ENCODE measurements around the gene ATXN1.

Gene ATXN1

GRCh38 chr6:16697437-16698161 lies 63.7 kb downstream of the ATXN1 start:
- Mint-ChIP-seq H3K27me3 (no peaks in the 10 kb centered on the region), H3K9me3 (peaks cover 0 to 4% of the 10 kb centered on the region in 2 donors), H3K27ac (peak overlapping the region in 1 of 2 donors; percentile 23), H3K4me1 (peaks cover 87% of the 10 kb centered on the region), H3K4me3 (peak overlapping the region; percentile 78 to 87)
- ATAC-seq (no peak), DNase-seq (no peak)

- Mint-ChIP-seq H3K4me1 (peaks cover 93% of the 10 kb centered on the region), H3K27me3 (no peaks in the 10 kb centered on the region), H3K9me3 (peaks cover 0 to 4% of the 10 kb centered on the region in 2 donors), H3K4me3 (no peak overlapping the region), H3K27ac (no peak overlapping the region)
- no peak for ATAC-seq
- no peak for DNase-seq
Observed at GRCh38 chr6:16696496-16696895, 64.8 kb downstream of the ATXN1 start.

GRCh38 chr6:16694781-16695578 lies 66.3 kb downstream of the ATXN1 start:
- peak; percentile 40 to 71 for DNase-seq
- Mint-ChIP-seq H3K4me1 (peaks cover 93% of the 10 kb centered on the region), H3K9me3 (peaks cover 0 to 4% of the 10 kb centered on the region in 2 donors), H3K27me3 (no peaks in the 10 kb centered on the region), H3K4me3 (peak overlapping the region; percentile 31 to 42), H3K27ac (peak overlapping the region; percentile 69 to 82)
- ATAC-seq: peak; percentile 86

- peaks cover 97% of the 10 kb centered on the region for H3K4me1 Mint-ChIP-seq
- no peak for DNase-seq
- ATAC-seq: no peak
Observed at GRCh38 chr6:16691324-16691723, 69.9 kb downstream of the ATXN1 start.

GRCh38 chr6:16690608-16691142 lies 70.6 kb downstream of the ATXN1 start:
- H3K4me1 Mint-ChIP-seq: peaks cover 96% of the 10 kb centered on the region
- H3K27me3 Mint-ChIP-seq: no peaks in the 10 kb centered on the region
- H3K27ac Mint-ChIP-seq: peak overlapping the region; percentile 93 to 99
- peak overlapping the region; percentile 66 to 81 for H3K4me3 Mint-ChIP-seq
- peak; percentile 88 for ATAC-seq
- DNase-seq: peak; percentile 44 to 79
- peaks cover 0 to 4% of the 10 kb centered on the region in 2 donors for H3K9me3 Mint-ChIP-seq

More at GRCh38 chr6:16691324-16691723, 69.9 kb downstream of the ATXN1 start:
- Mint-ChIP-seq H3K27ac (peak overlapping the region; percentile 90 to 93), H3K4me3 (peak overlapping the region; percentile 66 to 81), H3K27me3 (no peaks in the 10 kb centered on the region), H3K9me3 (peaks cover 0 to 4% of the 10 kb centered on the region in 2 donors)

- Mint-ChIP-seq H3K27me3 (no peaks in the 10 kb centered on the region), H3K27ac (peak overlapping the region; percentile 93 to 99), H3K9me3 (peaks cover 0 to 4% of the 10 kb centered on the region in 2 donors), H3K4me1 (peaks cover 93% of the 10 kb centered on the region), H3K4me3 (peak overlapping the region; percentile 66 to 81)
- ATAC-seq: peak; percentile 13
- no peak for DNase-seq
Observed at GRCh38 chr6:16689788-16690607, 71.3 kb downstream of the ATXN1 start.

- Mint-ChIP-seq H3K4me3 (peak overlapping the region in 1 of 2 donors; percentile 32), H3K9me3 (no peaks in the 10 kb centered on the region), H3K27me3 (no peaks in the 10 kb centered on the region), H3K4me1 (peaks cover 93% of the 10 kb centered on the region), H3K27ac (peak overlapping the region in 1 of 2 donors; percentile 27)
- ATAC-seq (no peak), DNase-seq (no peak)
Observed at GRCh38 chr6:16688984-16689636, 72.2 kb downstream of the ATXN1 start.

GRCh38 chr6:16688436-16688835 lies 72.8 kb downstream of the ATXN1 start:
- H3K27me3 Mint-ChIP-seq: no peaks in the 10 kb centered on the region
- no peak overlapping the region for H3K4me3 Mint-ChIP-seq
- ATAC-seq (no peak), DNase-seq (no peak)
- H3K9me3 Mint-ChIP-seq: no peaks in the 10 kb centered on the region
- peaks cover 93% of the 10 kb centered on the region for H3K4me1 Mint-ChIP-seq
- no peak overlapping the region for H3K27ac Mint-ChIP-seq

GRCh38 chr6:16687045-16687444 lies 74.2 kb downstream of the ATXN1 start:
- ATAC-seq (no peak), DNase-seq (no peak)
- peak overlapping the region; percentile 3 to 38 for H3K27ac Mint-ChIP-seq
- H3K27me3 Mint-ChIP-seq: no peaks in the 10 kb centered on the region
- H3K9me3 Mint-ChIP-seq: no peaks in the 10 kb centered on the region
- peak overlapping the region; percentile 48 to 66 for H3K4me3 Mint-ChIP-seq
- H3K4me1 Mint-ChIP-seq: peaks cover 92% of the 10 kb centered on the region

- peak; percentile 77 to 90 for DNase-seq
- Mint-ChIP-seq H3K4me3 (peak overlapping the region; percentile 53 to 59), H3K4me1 (peaks cover 88% of the 10 kb centered on the region)
Observed at GRCh38 chr6:16684896-16685554, 76.2 kb downstream of the ATXN1 start.

GRCh38 chr6:16684195-16684689 lies 77.0 kb downstream of the ATXN1 start:
- no peaks in the 10 kb centered on the region for H3K9me3 Mint-ChIP-seq
- ATAC-seq: no peak
- peak overlapping the region; percentile 38 to 54 for H3K4me3 Mint-ChIP-seq
- no peak for DNase-seq
- peak overlapping the region; percentile 95 for H3K27ac Mint-ChIP-seq
- H3K27me3 Mint-ChIP-seq: no peaks in the 10 kb centered on the region
- peaks cover 84% of the 10 kb centered on the region for H3K4me1 Mint-ChIP-seq

More at GRCh38 chr6:16684896-16685554, 76.2 kb downstream of the ATXN1 start:
- no peaks in the 10 kb centered on the region for H3K27me3 Mint-ChIP-seq
- no peaks in the 10 kb centered on the region for H3K9me3 Mint-ChIP-seq
- peak overlapping the region; percentile 90 to 95 for H3K27ac Mint-ChIP-seq
- ATAC-seq: peak; percentile 92

- peak; percentile 65 for ATAC-seq
- DNase-seq: peak in 1 of 2 donors; percentile 47
- peaks cover 0 to 5% of the 10 kb centered on the region in 2 donors for H3K9me3 Mint-ChIP-seq
- H3K4me3 Mint-ChIP-seq: peak overlapping the region; percentile 54 to 59
- H3K27ac Mint-ChIP-seq: peak overlapping the region; percentile 95
- H3K4me1 Mint-ChIP-seq: peaks cover 84% of the 10 kb centered on the region
- no peaks in the 10 kb centered on the region for H3K27me3 Mint-ChIP-seq
Observed at GRCh38 chr6:16683641-16684194, 77.5 kb downstream of the ATXN1 start.

- H3K4me1 Mint-ChIP-seq: peaks cover 82% of the 10 kb centered on the region
- DNase-seq: no peak
- no peak overlapping the region for H3K4me3 Mint-ChIP-seq
Observed at GRCh38 chr6:16681260-16681873, 79.9 kb downstream of the ATXN1 start.

More at GRCh38 chr6:16681260-16681873, 79.9 kb downstream of the ATXN1 start:
- Mint-ChIP-seq H3K27me3 (no peaks in the 10 kb centered on the region), H3K9me3 (peaks cover 0 to 5% of the 10 kb centered on the region in 2 donors), H3K27ac (peak overlapping the region in 1 of 2 donors; percentile 20)
- ATAC-seq: no peak

Measured in stimulated activated naive CD8-positive, alpha-beta T cell treated with anti-CD3 and anti-CD28 coated beads, Interleukin-15, amount 100 ng/mL, for 72 hours (primary cell).